ENCODE measurements around the gene ERFL.

The ERFL gene

DNA sequence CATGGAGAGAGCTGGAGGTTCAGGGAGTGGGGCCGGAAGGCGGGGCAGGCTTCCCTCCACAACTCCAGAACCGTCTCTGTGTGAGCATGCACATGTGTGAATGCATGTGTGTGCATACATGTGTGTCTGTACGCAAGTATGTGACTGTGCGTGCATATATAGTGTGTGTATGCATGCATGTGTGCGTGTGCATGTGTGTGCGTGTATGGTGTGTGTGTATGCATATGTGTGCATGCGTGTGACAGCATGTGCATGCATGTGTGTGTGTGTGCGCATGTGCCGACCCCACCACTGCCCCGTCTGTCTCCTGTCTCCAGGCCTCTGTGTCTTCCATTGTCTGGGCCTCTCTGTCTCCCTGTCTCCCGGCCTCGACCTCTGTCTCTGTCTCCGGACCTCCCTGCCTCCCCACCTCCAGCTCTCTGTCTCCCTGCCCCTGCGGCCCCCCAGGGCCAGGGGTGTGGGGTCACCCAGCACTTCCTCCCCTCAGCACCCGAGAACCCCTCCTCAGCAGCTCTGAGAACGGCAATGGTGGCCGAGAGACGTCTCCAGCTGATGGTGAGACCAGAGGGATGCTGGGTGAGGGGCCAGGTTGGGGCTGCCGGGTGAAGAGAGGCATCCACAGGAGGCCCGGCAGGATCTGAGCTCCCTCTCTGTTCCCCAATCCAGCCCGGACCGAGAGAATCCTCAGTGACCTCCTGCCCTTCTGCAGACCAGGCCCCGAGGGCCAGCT is 22.8 kb downstream of the ERFL start:
- Histone ChIP-seq H3K27ac (no peak overlapping the region), H3K4me1 (no peaks in the 10 kb centered on the region), H3K9me3 (no peaks in the 10 kb centered on the region), H3K27me3 (peaks cover 0 to 4% of the 10 kb centered on the region in 2 donors), H3K4me3 (no peak overlapping the region), H3K36me3 (peaks cover 50 to 80% (median 61%) of the 10 kb centered on the region in 3 donors)
- TF ChIP-seq, protein P1, sequence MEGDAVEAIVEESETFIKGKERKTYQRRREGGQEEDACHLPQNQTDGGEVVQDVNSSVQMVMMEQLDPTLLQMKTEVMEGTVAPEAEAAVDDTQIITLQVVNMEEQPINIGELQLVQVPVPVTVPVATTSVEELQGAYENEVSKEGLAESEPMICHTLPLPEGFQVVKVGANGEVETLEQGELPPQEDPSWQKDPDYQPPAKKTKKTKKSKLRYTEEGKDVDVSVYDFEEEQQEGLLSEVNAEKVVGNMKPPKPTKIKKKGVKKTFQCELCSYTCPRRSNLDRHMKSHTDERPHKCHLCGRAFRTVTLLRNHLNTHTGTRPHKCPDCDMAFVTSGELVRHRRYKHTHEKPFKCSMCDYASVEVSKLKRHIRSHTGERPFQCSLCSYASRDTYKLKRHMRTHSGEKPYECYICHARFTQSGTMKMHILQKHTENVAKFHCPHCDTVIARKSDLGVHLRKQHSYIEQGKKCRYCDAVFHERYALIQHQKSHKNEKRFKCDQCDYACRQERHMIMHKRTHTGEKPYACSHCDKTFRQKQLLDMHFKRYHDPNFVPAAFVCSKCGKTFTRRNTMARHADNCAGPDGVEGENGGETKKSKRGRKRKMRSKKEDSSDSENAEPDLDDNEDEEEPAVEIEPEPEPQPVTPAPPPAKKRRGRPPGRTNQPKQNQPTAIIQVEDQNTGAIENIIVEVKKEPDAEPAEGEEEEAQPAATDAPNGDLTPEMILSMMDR (IDR thresholded peaks at IDR 0.05): no peak
- intact Hi-C loops (cut with DNase I; ENCODE audit: low total_unique reads): no loop called here
- no peak for DNase-seq

DNA sequence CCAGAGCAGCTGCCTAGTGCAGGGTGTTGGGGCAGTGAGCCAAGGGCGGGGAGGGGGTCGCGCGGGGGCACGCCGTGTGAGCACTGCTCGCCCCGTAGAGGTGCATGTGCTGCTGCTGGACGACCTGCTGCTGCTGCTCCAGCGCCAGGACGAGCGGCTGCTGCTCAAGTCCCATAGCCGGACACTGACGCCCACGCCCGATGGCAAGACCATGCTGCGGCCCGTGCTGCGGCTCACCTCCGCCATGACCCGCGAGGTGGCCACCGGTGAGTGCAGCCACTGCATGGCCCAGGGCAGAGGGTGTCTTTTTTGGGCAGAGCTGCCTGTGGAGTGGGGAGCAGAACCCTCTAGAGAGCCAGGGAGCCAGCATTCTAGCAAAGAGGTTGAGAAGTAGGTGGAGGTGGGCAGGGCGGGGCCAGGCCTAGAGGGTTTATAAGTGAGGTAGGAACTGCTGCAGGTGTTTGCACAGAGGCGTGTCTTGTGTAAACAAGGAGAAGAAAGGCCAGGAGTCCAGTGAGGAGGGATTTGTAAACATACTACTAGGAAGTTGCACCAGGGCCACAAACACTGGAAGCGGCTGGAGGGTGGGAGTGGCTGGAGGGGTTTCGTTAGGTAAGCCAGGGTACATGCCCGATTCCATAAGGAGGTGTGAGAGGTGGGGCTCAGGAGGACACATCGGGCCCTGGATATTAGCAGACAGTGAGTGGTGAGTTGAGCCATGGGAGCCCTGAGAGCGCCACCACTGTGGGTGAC is 24.0 kb downstream of the ERFL start:
- H3K9me3 ChIP-seq: no peaks in the 10 kb centered on the region
- TF ChIP-seq, protein P1 (IDR thresholded peaks at IDR 0.05): no peak
- no peaks in the 10 kb centered on the region for H3K4me1 ChIP-seq
- no peak for DNase-seq
- peaks cover 0 to 4% of the 10 kb centered on the region in 2 donors for H3K27me3 ChIP-seq
- peaks cover 61 to 92% (median 70%) of the 10 kb centered on the region in 3 donors for H3K36me3 ChIP-seq
- H3K27ac ChIP-seq: no peak overlapping the region
- no peak overlapping the region for H3K4me3 ChIP-seq
- intact Hi-C loops (cut with DNase I; ENCODE audit: low total_unique reads): no loop called here

DNA sequence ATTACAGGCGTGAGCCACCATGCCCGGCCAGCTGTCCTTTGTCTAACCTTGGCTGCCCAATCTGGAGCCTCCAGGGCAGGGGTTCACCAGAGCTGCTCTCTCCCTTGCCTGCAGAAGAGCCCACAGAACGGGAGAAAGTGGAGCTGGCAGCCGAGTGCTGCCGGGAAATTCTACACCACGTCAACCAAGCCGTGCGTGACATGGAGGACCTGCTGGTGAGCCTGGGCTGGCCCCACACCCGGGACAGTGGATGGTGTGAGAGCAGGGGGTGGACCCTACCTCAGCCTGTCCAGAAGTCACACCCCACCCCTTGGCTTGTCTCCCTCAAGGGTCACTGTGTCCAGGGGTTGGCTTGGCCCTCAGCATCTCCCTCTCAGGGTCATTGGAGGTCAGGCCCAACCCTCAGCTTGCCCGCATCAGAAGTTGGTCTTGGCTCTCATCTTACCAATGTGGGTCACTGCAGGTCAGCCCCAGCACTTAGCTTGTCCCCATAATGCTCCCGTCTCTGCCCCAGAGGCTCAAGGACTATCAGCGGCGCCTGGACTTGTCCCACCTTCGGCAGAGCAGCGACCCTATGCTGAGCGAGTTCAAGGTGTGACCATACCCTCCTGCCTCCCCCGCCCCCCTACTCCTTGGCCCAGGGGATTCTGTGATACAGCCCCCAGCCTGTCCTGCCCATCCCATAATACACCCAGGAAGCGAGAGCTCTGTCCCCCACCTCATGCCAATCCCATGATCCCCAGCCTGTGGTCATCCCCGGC is 24.9 kb downstream of the ERFL start:
- Histone ChIP-seq H3K27ac (no peak overlapping the region), H3K4me3 (no peak overlapping the region), H3K27me3 (peaks cover 0 to 4% of the 10 kb centered on the region in 2 donors), H3K4me1 (no peaks in the 10 kb centered on the region), H3K9me3 (no peaks in the 10 kb centered on the region), H3K36me3 (peaks cover 68 to 100% (median 79%) of the 10 kb centered on the region in 3 donors)
- TF ChIP-seq, protein P1 (IDR thresholded peaks at IDR 0.05): no peak
- DNase-seq: no peak
- intact Hi-C loops (cut with DNase I; ENCODE audit: low total_unique reads): no loop called here

DNA sequence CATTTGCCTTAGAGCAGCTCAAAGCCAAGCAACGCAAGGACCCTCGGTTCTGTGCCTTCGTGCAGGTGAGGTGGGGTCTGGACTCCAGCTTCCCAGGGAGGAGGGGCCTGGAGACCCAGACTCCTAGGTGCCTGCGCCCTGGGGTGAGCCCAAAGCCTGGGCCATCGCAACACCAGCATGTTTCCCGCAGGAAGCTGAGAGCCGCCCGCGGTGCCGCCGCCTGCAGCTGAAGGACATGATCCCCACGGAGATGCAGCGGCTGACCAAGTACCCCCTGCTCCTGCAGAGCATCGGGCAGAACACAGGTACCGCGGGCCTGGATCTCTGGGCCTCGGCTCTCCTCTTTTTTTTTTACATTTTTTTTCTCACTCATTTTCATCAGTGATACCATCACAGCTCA is 25.7 kb downstream of the ERFL start:
- no peak for DNase-seq
- H3K36me3 ChIP-seq: peaks cover 75 to 100% (median 87%) of the 10 kb centered on the region in 3 donors
- intact Hi-C loops (cut with DNase I; ENCODE audit: low total_unique reads): no loop called here
- H3K4me1 ChIP-seq: no peaks in the 10 kb centered on the region
- no peaks in the 10 kb centered on the region for H3K9me3 ChIP-seq
- TF ChIP-seq, protein P1 (IDR thresholded peaks at IDR 0.05): no peak
- H3K27ac ChIP-seq: no peak overlapping the region
- no peaks in the 10 kb centered on the region for H3K27me3 ChIP-seq
- no peak overlapping the region for H3K4me3 ChIP-seq

DNA sequence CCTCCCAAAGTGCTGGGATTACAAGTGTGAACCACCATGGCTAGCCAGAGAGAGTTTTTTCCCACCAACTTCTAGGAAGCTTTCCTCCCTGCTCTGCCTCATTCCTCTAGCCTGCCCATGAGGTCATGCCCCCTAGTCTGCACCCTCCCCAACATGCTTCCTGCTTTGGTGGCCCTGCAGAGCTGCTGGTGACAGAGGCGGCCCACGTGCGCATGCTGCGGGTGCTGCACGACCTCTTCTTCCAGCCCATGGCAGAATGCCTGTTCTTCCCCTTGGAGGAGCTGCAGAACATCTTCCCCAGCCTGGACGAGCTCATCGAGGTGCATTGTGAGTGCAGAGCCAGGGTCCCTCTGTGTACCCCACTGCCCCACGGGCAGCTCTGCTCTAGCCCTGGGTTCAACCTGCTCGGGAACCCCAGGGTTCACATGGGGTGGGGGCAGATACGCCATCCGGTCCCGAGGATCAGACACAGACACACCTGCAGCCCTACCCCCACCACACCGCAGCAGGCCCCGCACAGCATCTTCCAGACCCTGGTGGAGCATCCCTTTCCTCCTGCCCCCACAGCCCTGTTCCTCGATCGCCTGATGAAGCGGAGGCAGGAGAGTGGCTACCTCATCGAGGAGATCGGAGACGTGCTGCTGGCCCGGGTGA is 26.4 kb downstream of the ERFL start:
- Histone ChIP-seq H3K27me3 (no peaks in the 10 kb centered on the region), H3K9me3 (no peaks in the 10 kb centered on the region), H3K27ac (no peak overlapping the region), H3K36me3 (peaks cover 75 to 100% (median 92%) of the 10 kb centered on the region in 3 donors), H3K4me3 (no peak overlapping the region), H3K4me1 (no peaks in the 10 kb centered on the region)
- intact Hi-C loops (cut with DNase I; ENCODE audit: low total_unique reads): no loop called here
- TF ChIP-seq, protein P1 (IDR thresholded peaks at IDR 0.05): no peak
- DNase-seq: no peak

Measured in tibial artery (tissue), 4 donors.